Activated CD4-positive, alpha-beta T cell treated with anti-CD3 and anti-CD28 coated beads, Interleukin-2, amount 10 ng/mL, durations not matched to agents 7 days and 5 days (primary cell): ENCODE measurements around the gene COL5A1. TPM values are rescaled to one million over a fixed set of nuclear protein-coding genes. Genes with fewer than 3 reads are reported as not detected.

Source experiments
- CTCF ChIA-PET: fragments of 350-600 bp; sonication (Branson Sonifier 250); formaldehyde crosslinking; loops from one replicate; lab custom pipeline; 2021; ENCODE audit warnings: antibody characterized with exemption; lab: Charles Lee
- POLR2A ChIA-PET: fragments of 350-600 bp; sonication (Branson Sonifier 250); formaldehyde crosslinking; loops from one replicate; lab custom pipeline; 2021; ENCODE audit warnings: antibody characterized with exemption; lab: Charles Lee
- DNase-seq: peaks from one replicate; pipeline ENCODE4 v3.0.0-alpha.2; 2020
- H3K27ac Mint-ChIP-seq: one replicate; pipeline ENCODE4 v1.8.0; 2021; ENCODE audit warnings: mild to moderate bottlenecking, moderate library complexity, mixed read lengths
- H3K27me3 Mint-ChIP-seq: one replicate; pipeline ENCODE4 v1.8.0; 2021; ENCODE audit warnings: mixed read lengths
- H3K36me3 Mint-ChIP-seq: one replicate; pipeline ENCODE4 v1.8.0; 2021; ENCODE audit warnings: low read depth, mixed read lengths
- H3K4me1 Mint-ChIP-seq: one replicate; pipeline ENCODE4 v1.8.0; 2021; ENCODE audit warnings: mixed read lengths
- H3K4me3 Mint-ChIP-seq: one replicate; pipeline ENCODE4 v1.8.0; 2021; ENCODE audit warnings: mild to moderate bottlenecking, moderate library complexity, mixed read lengths
- H3K9me3 Mint-ChIP-seq: one replicate; pipeline ENCODE4 v1.8.0; 2021; ENCODE audit warnings: mixed read lengths
- total RNA-seq, 2 experiments: library from RNA; stranded (reverse); gene quantifications; one replicate each; pipeline ENCODE4 v1.2.3, GENCODE V29; 2021

The COL5A1 gene
- total RNA-seq, 2 experiments from 2014 or later, result 0.15 to 0.30 TPM

DNA sequence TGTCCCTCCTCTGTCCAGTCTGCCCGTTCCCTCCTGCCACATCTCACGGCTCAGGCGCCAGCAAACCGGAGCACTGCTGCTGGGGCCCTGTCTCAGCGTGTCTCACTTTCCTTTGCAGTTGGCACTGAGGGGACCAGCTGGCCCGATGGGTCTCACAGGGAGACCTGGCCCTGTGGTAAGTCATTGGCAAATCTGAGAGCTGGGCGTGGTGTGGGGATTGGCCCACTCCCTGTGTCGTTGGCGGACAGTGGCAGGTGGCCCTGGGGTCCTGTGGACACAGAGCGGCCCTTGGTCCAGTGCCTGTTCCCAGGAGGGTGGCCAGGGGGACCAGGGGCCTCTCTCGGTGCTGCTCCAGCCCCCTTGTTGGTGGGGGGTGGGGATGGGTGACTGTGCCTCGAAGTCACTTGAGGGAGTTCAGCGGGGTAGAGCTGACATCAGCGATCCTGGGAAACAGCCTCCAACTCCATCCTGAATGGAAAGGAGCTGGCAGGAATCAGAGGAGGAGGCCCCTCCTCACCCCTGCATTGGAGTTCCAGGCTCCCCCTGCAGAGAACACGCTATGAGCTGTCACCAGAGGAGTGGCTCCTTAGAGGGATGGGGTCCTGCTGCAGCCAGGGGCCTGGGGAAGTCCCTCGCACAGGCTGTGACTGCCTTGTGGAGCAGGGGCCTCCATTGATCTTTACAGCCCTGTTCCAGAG is 111.0 kb downstream of the COL5A1 start:
- peaks cover 10% of the 10 kb centered on the region for H3K9me3 Mint-ChIP-seq
- no peak overlapping the region for H3K27ac Mint-ChIP-seq
- H3K27me3 Mint-ChIP-seq, result no peaks in the 10 kb centered on the region
- no peak for DNase-seq
- H3K4me1 Mint-ChIP-seq, result no peaks in the 10 kb centered on the region
- H3K4me3 Mint-ChIP-seq, result no peak overlapping the region
- no peaks in the 10 kb centered on the region for H3K36me3 Mint-ChIP-seq
- ChIA-PET POLR2A (no interaction called here), CTCF (interaction anchor here (0.7 kb wide), 1 partner anchor 652 kb away, joined by 3 read pairs; no protein-coding TSS in a partner anchor)

DNA sequence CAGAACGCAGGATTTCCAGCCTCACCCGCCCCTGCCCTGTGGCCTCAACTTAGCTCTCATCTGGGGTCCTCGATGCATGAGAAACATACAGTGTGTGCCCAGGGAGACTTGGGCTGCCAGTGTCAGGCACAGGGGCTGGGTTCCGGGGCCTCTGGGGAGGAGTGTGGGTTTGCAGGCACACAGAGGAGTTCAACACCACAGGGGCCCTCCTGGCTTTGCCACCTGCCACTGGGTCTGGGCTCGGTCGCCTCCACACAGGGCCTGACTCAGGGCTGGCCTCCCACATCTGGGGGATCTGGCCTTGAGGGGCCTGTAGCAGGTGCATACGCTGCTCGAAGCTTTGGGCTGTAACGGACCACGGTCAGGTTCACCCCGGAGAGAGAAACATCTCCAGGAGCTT is 111.6 kb downstream of the COL5A1 start:
- CTCF ChIA-PET, result no interaction called here
- no peak for DNase-seq
- Mint-ChIP-seq H3K4me3 (no peak overlapping the region), H3K36me3 (no peaks in the 10 kb centered on the region), H3K9me3 (peaks cover 5% of the 10 kb centered on the region), H3K27ac (no peak overlapping the region), H3K4me1 (no peaks in the 10 kb centered on the region), H3K27me3 (no peaks in the 10 kb centered on the region)
- POLR2A ChIA-PET, result no interaction called here

DNA sequence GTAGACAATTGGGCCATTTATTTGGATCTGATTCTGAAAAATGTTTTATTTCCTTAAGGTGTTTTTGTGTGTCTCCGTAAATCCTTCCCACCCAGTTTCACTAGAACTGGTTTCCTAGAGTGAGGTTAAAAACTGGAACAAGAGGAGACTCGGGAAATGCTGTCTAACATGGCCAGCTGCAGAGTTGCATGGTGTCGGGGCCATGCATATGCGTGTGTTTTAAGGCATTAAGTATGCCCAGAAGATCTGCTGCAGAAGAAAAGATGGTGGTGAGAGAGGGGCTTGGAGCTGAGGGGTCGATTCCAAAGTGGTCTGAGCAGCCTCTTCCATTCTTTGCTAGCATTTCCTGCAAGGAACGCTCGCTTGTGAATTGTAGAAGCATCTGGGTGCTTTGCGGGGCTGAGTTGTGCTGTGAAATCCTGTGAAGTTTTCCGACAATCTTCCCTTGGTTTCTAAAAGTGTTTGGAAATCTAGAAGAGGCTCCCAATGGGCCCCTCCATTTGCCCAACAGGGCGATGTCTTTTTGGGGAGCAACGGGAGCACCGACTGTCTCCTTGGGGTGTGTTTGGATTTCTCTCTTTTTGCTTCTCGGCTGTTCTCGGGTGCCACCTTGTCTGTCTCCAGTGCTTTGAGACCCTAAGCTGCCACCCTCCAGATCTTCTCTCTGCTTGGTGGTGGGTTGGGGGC is 113.8 kb downstream of the COL5A1 start:
- Mint-ChIP-seq H3K4me1 (no peaks in the 10 kb centered on the region), H3K27ac (no peak overlapping the region), H3K27me3 (no peaks in the 10 kb centered on the region), H3K36me3 (no peaks in the 10 kb centered on the region), H3K9me3 (peaks cover 3% of the 10 kb centered on the region), H3K4me3 (no peak overlapping the region)
- POLR2A ChIA-PET, result no interaction called here
- CTCF ChIA-PET, result no interaction called here
- DNase-seq, result no peak

DNA sequence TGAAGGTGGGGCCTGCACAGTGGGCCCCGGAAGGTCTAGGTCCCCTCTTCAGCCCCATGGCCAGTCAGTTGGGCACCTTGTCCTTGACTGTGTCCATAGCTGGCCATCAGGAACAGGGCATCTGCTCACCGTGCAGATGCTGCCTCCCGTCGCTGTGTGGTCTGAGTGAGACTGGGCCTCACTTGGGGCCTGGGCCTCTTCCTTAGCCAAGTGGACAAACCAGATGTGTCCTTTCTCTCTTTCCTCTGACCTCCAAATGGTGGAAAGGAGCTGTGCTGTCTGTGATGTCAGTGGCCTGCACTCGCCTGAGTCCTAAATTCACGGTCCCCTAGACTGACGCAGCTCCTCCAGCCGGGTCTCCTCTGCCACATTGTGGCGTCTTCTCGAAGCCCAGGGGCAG is 114.5 kb downstream of the COL5A1 start:
- H3K4me1 Mint-ChIP-seq, result no peaks in the 10 kb centered on the region
- ChIA-PET POLR2A (no interaction called here), CTCF (no interaction called here)
- peaks cover 11% of the 10 kb centered on the region for H3K9me3 Mint-ChIP-seq
- no peaks in the 10 kb centered on the region for H3K36me3 Mint-ChIP-seq
- H3K27me3 Mint-ChIP-seq, result no peaks in the 10 kb centered on the region
- no peak overlapping the region for H3K27ac Mint-ChIP-seq
- no peak overlapping the region for H3K4me3 Mint-ChIP-seq
- no peak for DNase-seq

DNA sequence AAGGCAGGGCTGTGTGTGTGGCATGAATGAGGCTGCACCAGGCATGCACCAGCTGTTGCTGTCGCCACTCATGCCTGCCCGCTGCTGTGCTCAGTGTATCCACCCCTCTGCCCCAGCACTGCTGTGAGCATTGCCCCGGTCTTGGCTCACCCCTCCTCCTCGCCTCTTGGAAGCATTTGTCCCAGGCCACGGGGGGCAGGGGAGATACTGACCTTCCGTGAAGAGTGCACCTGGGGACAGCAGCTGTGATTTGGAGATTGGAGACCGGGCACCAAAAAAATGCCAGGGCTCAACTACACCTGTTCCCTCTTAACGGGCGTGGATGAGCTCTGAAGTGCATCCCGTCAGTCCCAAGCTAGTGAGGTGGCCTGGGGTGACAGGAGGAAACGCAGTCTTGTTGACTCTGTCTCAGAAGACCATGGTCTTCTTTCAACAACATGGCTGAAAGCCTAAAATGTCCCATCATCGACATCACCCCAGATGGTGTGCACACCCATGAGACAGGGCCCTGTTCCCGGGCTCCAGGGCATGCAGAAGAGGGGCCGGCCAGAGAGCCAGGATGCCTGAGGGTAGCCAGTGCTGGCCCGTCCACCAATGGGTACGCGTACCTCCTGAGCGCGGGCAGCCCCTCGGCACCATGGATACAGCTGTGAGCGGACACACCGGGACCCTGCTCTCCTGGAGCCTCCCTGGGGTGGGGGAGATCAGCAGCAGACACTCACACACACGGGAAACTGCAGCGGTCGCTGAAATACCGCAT is 115.8 kb downstream of the COL5A1 start:
- H3K36me3 Mint-ChIP-seq, result no peaks in the 10 kb centered on the region
- no peaks in the 10 kb centered on the region for H3K27me3 Mint-ChIP-seq
- ChIA-PET CTCF (no interaction called here), POLR2A (no interaction called here)
- no peak overlapping the region for H3K4me3 Mint-ChIP-seq
- DNase-seq, result no peak
- H3K27ac Mint-ChIP-seq, result no peak overlapping the region
- H3K9me3 Mint-ChIP-seq, result peaks cover 13% of the 10 kb centered on the region
- H3K4me1 Mint-ChIP-seq, result no peaks in the 10 kb centered on the region

DNA sequence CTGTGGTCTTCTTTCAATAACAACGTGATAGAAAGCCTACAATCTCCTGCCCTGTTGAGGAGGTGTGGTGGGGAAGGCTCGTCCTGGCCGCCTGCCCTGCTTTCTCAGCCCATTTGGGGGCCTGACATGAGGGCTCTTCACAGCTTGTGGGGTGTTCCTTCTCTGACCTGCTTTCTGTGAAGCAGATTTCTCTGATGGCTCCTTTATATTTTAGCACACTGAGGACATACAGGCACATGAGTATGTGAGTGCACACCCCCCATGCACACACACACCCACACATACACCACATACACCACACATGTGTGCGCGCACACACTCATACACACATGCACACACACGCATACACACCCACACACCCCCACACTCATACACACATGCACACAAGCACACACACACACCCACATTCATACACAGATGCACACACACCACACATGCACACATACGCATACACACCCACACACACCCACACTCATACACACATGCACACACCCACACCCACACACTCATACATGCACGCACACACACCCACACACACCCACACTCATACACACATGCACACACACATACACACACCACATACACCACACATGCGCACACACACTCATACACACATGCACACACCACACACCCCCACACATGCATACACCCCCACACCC is 117.5 kb downstream of the COL5A1 start:
- Mint-ChIP-seq H3K4me1 (no peaks in the 10 kb centered on the region), H3K27me3 (no peaks in the 10 kb centered on the region), H3K4me3 (no peak overlapping the region), H3K36me3 (no peaks in the 10 kb centered on the region), H3K9me3 (peaks cover 13% of the 10 kb centered on the region), H3K27ac (no peak overlapping the region)
- POLR2A ChIA-PET, result no interaction called here
- CTCF ChIA-PET, result no interaction called here
- DNase-seq, result no peak

DNA sequence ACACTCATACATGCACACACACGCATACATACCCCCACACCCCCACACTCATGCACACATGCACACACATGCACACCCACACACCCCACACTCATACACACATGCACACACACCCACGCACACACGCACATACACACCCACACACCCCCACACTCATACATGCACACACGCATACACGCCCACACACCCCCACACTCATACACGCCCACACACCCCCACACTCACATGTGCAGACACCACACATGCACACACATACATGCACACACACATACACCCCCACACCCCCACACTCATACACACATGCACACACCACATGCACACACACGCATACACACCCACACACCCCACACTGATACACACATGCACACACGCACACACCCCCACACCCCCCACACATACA is 118.3 kb downstream of the COL5A1 start:
- peaks cover 13% of the 10 kb centered on the region for H3K9me3 Mint-ChIP-seq
- no peak overlapping the region for H3K27ac Mint-ChIP-seq
- no peak overlapping the region for H3K4me3 Mint-ChIP-seq
- no peak for DNase-seq
- H3K4me1 Mint-ChIP-seq, result no peaks in the 10 kb centered on the region
- H3K27me3 Mint-ChIP-seq, result no peaks in the 10 kb centered on the region
- no peaks in the 10 kb centered on the region for H3K36me3 Mint-ChIP-seq
- ChIA-PET CTCF (no interaction called here), POLR2A (no interaction called here)

DNA sequence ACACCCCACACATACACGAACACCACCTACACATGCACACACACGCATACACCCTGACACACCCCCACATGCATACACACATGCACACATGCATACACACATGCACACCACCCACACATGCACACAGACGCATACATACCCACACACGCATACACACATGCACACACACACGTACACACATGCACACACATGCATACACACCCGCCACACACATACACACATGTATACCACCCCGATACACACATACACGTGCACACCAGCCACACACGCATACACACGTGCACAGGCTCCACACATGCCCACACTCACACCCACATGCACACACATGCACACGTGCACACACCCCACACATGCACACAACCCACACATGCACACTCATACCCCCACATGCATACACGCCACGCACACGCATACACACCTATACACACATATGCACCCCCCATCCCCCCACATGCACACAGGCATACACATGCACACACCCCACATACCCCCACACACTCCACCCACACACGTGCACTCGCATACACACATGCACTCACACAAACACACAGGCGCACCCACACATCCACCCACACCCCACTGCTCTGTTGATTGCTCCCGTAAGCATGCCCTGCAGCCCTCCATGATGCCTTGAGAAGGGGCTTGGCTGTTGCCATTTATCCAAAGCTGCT is 119.3 kb downstream of the COL5A1 start:
- Mint-ChIP-seq H3K4me1 (no peaks in the 10 kb centered on the region), H3K4me3 (no peak overlapping the region), H3K27me3 (no peaks in the 10 kb centered on the region), H3K27ac (no peak overlapping the region), H3K9me3 (peaks cover 13% of the 10 kb centered on the region), H3K36me3 (no peaks in the 10 kb centered on the region)
- ChIA-PET CTCF (no interaction called here), POLR2A (no interaction called here)
- DNase-seq, result no peak

DNA sequence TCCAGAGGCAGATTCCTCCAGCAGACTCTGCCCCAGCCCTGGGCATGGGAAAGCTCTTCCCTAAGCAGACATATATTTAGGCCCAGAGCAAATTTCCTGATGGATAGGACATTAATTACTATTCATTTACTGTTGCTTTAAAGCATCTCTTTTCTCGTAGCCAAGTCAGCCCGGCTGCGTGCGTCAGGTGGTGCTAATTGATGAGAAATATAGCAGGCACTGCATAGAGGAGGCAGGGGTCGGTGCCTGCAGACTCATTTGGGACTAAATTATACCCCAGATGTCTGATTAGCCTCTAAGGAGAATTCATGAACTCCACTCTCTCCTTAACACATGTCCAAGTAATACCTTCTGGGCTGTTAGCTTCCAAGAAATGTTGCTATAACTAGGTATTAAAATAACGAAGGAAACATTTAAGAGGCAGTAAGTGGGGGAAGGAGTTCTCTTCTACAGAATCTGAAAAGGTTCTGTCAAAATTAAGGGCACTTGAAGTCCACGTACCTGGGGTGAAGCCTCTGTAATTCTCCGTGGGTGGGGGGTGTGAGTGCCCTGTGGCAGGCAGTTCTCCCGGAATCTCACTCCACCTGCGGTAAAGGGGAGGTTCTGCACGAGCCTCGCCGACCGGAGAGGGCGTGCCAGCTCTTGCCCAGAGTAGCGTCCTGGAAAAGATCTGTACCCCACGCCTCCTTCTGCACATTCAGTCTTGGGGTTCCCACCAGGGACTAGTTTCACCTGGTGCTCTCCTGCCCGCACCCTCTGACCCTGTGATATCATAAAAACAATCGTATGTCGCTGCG is 123.1 kb downstream of the COL5A1 start:
- Mint-ChIP-seq H3K4me3 (no peak overlapping the region), H3K27ac (no peak overlapping the region), H3K27me3 (no peaks in the 10 kb centered on the region), H3K36me3 (no peaks in the 10 kb centered on the region), H3K4me1 (no peaks in the 10 kb centered on the region), H3K9me3 (peaks cover 9% of the 10 kb centered on the region)
- DNase-seq, result no peak
- ChIA-PET CTCF (no interaction called here), POLR2A (no interaction called here)

DNA sequence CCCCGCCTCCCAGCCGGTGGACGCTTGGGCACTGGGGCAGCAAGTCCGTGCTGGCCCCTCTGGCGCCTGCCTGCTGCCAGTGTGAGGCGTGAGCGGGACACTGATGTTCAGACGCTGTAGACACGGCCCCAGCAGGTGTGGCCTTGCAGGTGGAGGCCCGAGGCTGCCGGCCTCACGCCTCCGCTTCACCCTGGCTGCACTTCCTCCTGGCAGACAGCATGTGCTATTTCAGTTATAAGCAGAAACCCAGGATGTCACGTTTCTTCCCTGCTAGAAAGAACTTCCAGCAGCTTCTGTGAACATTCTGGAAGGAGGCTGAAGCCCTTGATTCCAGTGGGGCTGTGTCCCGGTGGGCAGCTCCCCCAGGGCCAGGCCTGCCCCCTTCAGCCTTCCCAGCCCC is 124.2 kb downstream of the COL5A1 start:
- ChIA-PET POLR2A (no interaction called here), CTCF (no interaction called here)
- no peaks in the 10 kb centered on the region for H3K36me3 Mint-ChIP-seq

DNA sequence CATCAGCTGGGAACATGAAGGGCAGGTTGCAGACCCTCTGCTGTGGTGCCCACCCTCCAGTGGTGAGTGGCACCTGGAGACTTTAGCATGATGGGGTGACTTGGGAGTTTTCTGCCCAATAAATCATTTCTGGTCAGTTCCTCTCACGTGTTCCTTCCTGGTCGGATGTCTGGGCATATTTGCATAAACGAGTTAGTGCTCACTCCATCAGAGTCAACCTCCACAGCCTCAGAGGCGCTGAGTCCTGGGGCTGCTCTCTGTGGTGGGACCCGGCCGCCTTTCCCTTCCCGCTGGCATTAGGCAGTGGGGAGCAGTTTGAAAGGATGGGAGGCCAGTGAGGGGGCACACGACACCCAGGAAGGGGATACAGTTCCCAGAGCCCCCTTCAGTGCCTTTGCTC is 125.0 kb downstream of the COL5A1 start:
- Mint-ChIP-seq H3K36me3 (no peaks in the 10 kb centered on the region), H3K4me3 (no peak overlapping the region), H3K27ac (no peak overlapping the region), H3K9me3 (no peaks in the 10 kb centered on the region), H3K4me1 (peaks cover 2% of the 10 kb centered on the region), H3K27me3 (peaks cover 7% of the 10 kb centered on the region)
- ChIA-PET CTCF (no interaction called here), POLR2A (no interaction called here)
- DNase-seq, result no peak

More for the DNA sequence above, 124.2 kb downstream of the COL5A1 start:
- Mint-ChIP-seq H3K27ac (no peak overlapping the region), H3K4me3 (no peak overlapping the region), H3K27me3 (peaks cover 5% of the 10 kb centered on the region), H3K9me3 (peaks cover 5% of the 10 kb centered on the region), H3K4me1 (peaks cover 1% of the 10 kb centered on the region)
- DNase-seq, result no peak

DNA sequence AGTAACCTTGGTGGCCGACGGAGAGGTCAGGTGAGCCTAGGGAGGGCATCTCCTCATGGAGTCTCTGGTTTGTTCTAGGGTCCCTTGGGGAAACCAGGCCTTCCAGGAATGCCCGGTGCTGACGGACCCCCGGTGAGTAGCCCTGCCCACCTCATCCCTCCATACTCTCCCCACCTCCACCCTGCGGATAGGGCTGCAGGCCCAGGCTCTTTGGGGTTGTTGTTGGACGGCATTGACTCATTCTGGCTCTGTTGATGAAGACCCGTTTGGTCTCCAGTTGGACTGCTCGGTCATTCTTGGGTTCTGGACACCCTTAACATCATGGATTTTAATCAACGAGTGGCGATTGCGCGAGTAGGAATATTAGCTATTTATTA is 126.7 kb downstream of the COL5A1 start:
- H3K27me3 Mint-ChIP-seq, result peaks cover 7% of the 10 kb centered on the region
- no peaks in the 10 kb centered on the region for H3K36me3 Mint-ChIP-seq
- H3K9me3 Mint-ChIP-seq, result no peaks in the 10 kb centered on the region
- CTCF ChIA-PET, result no interaction called here
- no peak overlapping the region for H3K27ac Mint-ChIP-seq
- POLR2A ChIA-PET, result no interaction called here
- peaks cover 2% of the 10 kb centered on the region for H3K4me1 Mint-ChIP-seq
- no peak overlapping the region for H3K4me3 Mint-ChIP-seq
- DNase-seq, result no peak
